Left lung (tissue), 10 donors: ENCODE measurements around the gene POLD4. TPM values are rescaled to one million over a fixed set of nuclear protein-coding genes. Genes with fewer than 3 reads are reported as not detected.

Source experiments
- ATAC-seq: fragments of 200-7000 bp; cut with Tn5 transposase; one replicate; pipeline ENCODE4 v1.9.1; 2020; ENCODE audit warnings: moderate library complexity
- DNase-seq, 4 donors: peaks; one replicate each; pipeline ENCODE4 v3.0.0-alpha.2; 2013 to 2020
- H3K27ac ChIP-seq, 2 donors: fragments of 200-600 bp; sonication (generic) in 1 of 2; one replicate each; pipeline versions ENCODE4 v1.5.0 to v1.8.0; 2020 to 2021
- H3K27me3 ChIP-seq, 2 donors: fragments of 200-600 bp; sonication (generic) in 1 of 2; one replicate each; pipeline versions ENCODE4 v1.5.0 to v1.8.0; 2020 to 2021
- H3K36me3 ChIP-seq, 2 donors: fragments of 200-600 bp; sonication (generic) in 1 of 2; one replicate each; pipeline versions ENCODE4 v1.5.0 to v1.8.0; 2020 to 2021
- H3K4me1 ChIP-seq, 2 donors: fragments of 200-600 bp; one replicate each; pipeline ENCODE4 v1.8.0; 2021
- H3K4me3 ChIP-seq, 2 donors: fragments of 200-600 bp; sonication (generic) in 1 of 2; one replicate each; pipeline versions ENCODE4 v1.5.0 to v1.8.0; 2020 to 2021; ENCODE audit warnings: mild to moderate bottlenecking in 1 of 2
- H3K9me3 ChIP-seq, 2 donors: fragments of 200-600 bp; sonication (generic) in 1 of 2; one replicate each; pipeline versions ENCODE4 v1.5.0 to v1.8.0; 2020 to 2021
- intact Hi-C, 2 donors: fragments of 100-400 bp; cut with DNase I; formaldehyde crosslinking; loops; one replicate each; pipeline versions ENCODE4 v1.11.2 to v1.14.2; 2022
- polyA plus RNA-seq, 6 donors: library from polyadenylated mRNA; unstranded; fragments of 120-200 nt; gene quantifications; one replicate each; pipeline ENCODE4 v1.2.1, GENCODE V29; 2013; ENCODE audit not compliant: insufficient read length in 6 of 6
- total RNA-seq, 2 donors: library from RNA; stranded (reverse); fragmentation: NEBNext Ultra II Directional; extraction: Animal tissue kit (Norgen Biotek cat#: 25700); gene quantifications; one replicate each; pipeline ENCODE4 v1.2.1, GENCODE V29; 2021
- TF ChIP-seq, protein P1 (sequence below), 2 donors: fragments of 200-600 bp; sonication (generic) in 1 of 2; IDR thresholded peaks; one replicate each; pipeline versions ENCODE4 v1.5.0 to v1.8.0; 2021; ENCODE audit warnings: antibody characterized with exemption in 2 of 2
- donor health status: DM: no; HTN: yes; CAD: no.
- donor health status: DM: no; HTN: no; CAD: no.

POLD4 gene
- total and polyA plus RNA-seq, 8 donors = 26.7 to 77.3 (median 33.8) TPM

- ATAC-seq (no peak), DNase-seq (no peak)
- Histone ChIP-seq H3K9me3 (no peaks in the 10 kb centered on the region), H3K4me3 (no peak overlapping the region), H3K36me3 (no peaks in the 10 kb centered on the region), H3K27me3 (no peaks in the 10 kb centered on the region), H3K27ac (peak overlapping the region; percentile 98 to 100), H3K4me1 (peaks cover 29 to 60% of the 10 kb centered on the region in 2 donors)
- intact Hi-C loops = no loop called here
- TF ChIP-seq, protein P1, sequence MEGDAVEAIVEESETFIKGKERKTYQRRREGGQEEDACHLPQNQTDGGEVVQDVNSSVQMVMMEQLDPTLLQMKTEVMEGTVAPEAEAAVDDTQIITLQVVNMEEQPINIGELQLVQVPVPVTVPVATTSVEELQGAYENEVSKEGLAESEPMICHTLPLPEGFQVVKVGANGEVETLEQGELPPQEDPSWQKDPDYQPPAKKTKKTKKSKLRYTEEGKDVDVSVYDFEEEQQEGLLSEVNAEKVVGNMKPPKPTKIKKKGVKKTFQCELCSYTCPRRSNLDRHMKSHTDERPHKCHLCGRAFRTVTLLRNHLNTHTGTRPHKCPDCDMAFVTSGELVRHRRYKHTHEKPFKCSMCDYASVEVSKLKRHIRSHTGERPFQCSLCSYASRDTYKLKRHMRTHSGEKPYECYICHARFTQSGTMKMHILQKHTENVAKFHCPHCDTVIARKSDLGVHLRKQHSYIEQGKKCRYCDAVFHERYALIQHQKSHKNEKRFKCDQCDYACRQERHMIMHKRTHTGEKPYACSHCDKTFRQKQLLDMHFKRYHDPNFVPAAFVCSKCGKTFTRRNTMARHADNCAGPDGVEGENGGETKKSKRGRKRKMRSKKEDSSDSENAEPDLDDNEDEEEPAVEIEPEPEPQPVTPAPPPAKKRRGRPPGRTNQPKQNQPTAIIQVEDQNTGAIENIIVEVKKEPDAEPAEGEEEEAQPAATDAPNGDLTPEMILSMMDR (IDR thresholded peaks at IDR 0.05) = no peak
Measured at GRCh38 chr11:67356387-67356863, 3.1 kb upstream of the POLD4 start.

- Histone ChIP-seq H3K4me3 (no peak overlapping the region), H3K9me3 (no peaks in the 10 kb centered on the region), H3K27me3 (no peaks in the 10 kb centered on the region), H3K27ac (peak overlapping the region; percentile 98 to 100), H3K4me1 (peaks cover 31 to 65% of the 10 kb centered on the region in 2 donors), H3K36me3 (no peaks in the 10 kb centered on the region)
- DNase-seq = no peak
- TF ChIP-seq, protein P1 (IDR thresholded peaks at IDR 0.05) = no peak
- intact Hi-C loops = no loop called here
- no peak for ATAC-seq
Measured at GRCh38 chr11:67355794-67356386, 2.5 kb upstream of the POLD4 start.

GRCh38 chr11:67355023-67355793, 1.9 kb upstream of the POLD4 start:
- intact Hi-C loops = no loop called here
- Histone ChIP-seq H3K4me3 (no peak overlapping the region), H3K27me3 (no peaks in the 10 kb centered on the region), H3K9me3 (no peaks in the 10 kb centered on the region), H3K27ac (peak overlapping the region; percentile 98 to 100), H3K36me3 (no peaks in the 10 kb centered on the region), H3K4me1 (peaks cover 31 to 67% of the 10 kb centered on the region in 2 donors)
- no peak for DNase-seq
- TF ChIP-seq, protein P1 (IDR thresholded peaks at IDR 0.05) = no peak
- ATAC-seq = no peak

GRCh38 chr11:67354075-67355022, 1.0 kb upstream of the POLD4 start:
- Histone ChIP-seq H3K27me3 (no peaks in the 10 kb centered on the region), H3K9me3 (no peaks in the 10 kb centered on the region), H3K36me3 (no peaks in the 10 kb centered on the region), H3K27ac (peak overlapping the region; percentile 98 to 100), H3K4me3 (peak overlapping the region; percentile 16 to 77), H3K4me1 (peaks cover 31 to 67% of the 10 kb centered on the region in 2 donors)
- intact Hi-C loops = loop anchor here in 1 of 2 donors (5.0 kb wide), 1 partner anchor 33 kb away; no protein-coding TSS in a partner anchor
- DNase-seq = peak in 1 of 4 donors; percentile 79
- TF ChIP-seq, protein P1 (IDR thresholded peaks at IDR 0.05) = no peak
- peak; percentile 5 for ATAC-seq
